ENCODE results near the gene ATAD3B.
"Not testable (repeated sequence)": the region's sequence is repeated elsewhere in the genome, so short reads cannot be mapped to it uniquely, and the experiment has no call there.

Gene ATAD3B

GRCh38 chr1:1425753-1426495 lies 45.6 kb upstream of the ATAD3B start:
- no peak overlapping the region for H3K4me3 ChIP-seq (replicated peaks; ENCODE audit: low read depth, low read length)
- TF ChIP-seq CTCF (IDR thresholded peaks at IDR 0.05; ENCODE audit: low read length, missing control alignments), result no peak
- no peak for DNase-seq (ENCODE audit: low read depth)

GRCh38 chr1:1426496-1427105 lies 45.0 kb upstream of the ATAD3B start:
- TF ChIP-seq CTCF (IDR thresholded peaks at IDR 0.05; ENCODE audit: low read length, missing control alignments), result no peak
- H3K4me3 ChIP-seq (replicated peaks; ENCODE audit: low read depth, low read length), result no peak overlapping the region
- no peak for DNase-seq (ENCODE audit: low read depth)

GRCh38 chr1:1427106-1427819 lies 44.3 kb upstream of the ATAD3B start:
- no peak for DNase-seq (ENCODE audit: low read depth)
- no peak for TF ChIP-seq CTCF (IDR thresholded peaks at IDR 0.05; ENCODE audit: low read length, missing control alignments)
- H3K4me3 ChIP-seq (replicated peaks; ENCODE audit: low read depth, low read length), result peak overlapping the region; percentile 24

- no peak for TF ChIP-seq CTCF (IDR thresholded peaks at IDR 0.05; ENCODE audit: low read length, missing control alignments)
- no peak for DNase-seq (ENCODE audit: low read depth)
- peak overlapping the region; percentile 24 for H3K4me3 ChIP-seq (replicated peaks; ENCODE audit: low read depth, low read length)
These were observed 43.8 kb upstream of the ATAD3B start for GRCh38 chr1:1427820-1428148.

- no peak overlapping the region for H3K4me3 ChIP-seq (replicated peaks; ENCODE audit: low read depth, low read length)
- no peak for TF ChIP-seq CTCF (IDR thresholded peaks at IDR 0.05; ENCODE audit: low read length, missing control alignments)
- DNase-seq (ENCODE audit: low read depth), result no peak
These were observed 43.4 kb upstream of the ATAD3B start for GRCh38 chr1:1428174-1428573.

GRCh38 chr1:1428967-1429366 lies 42.6 kb upstream of the ATAD3B start:
- DNase-seq (ENCODE audit: low read depth); H3K4me3 ChIP-seq (replicated peaks; ENCODE audit: low read depth, low read length): not testable (repeated sequence)

- TF ChIP-seq CTCF (IDR thresholded peaks at IDR 0.05; ENCODE audit: low read length, missing control alignments), result no peak
- no peak overlapping the region for H3K4me3 ChIP-seq (replicated peaks; ENCODE audit: low read depth, low read length)
- DNase-seq (ENCODE audit: low read depth), result peak; percentile 71
These were observed 41.9 kb upstream of the ATAD3B start for GRCh38 chr1:1429671-1430073.
